Measurements from ENCODE around the gene CHRND.

Gene CHRND

DNA sequence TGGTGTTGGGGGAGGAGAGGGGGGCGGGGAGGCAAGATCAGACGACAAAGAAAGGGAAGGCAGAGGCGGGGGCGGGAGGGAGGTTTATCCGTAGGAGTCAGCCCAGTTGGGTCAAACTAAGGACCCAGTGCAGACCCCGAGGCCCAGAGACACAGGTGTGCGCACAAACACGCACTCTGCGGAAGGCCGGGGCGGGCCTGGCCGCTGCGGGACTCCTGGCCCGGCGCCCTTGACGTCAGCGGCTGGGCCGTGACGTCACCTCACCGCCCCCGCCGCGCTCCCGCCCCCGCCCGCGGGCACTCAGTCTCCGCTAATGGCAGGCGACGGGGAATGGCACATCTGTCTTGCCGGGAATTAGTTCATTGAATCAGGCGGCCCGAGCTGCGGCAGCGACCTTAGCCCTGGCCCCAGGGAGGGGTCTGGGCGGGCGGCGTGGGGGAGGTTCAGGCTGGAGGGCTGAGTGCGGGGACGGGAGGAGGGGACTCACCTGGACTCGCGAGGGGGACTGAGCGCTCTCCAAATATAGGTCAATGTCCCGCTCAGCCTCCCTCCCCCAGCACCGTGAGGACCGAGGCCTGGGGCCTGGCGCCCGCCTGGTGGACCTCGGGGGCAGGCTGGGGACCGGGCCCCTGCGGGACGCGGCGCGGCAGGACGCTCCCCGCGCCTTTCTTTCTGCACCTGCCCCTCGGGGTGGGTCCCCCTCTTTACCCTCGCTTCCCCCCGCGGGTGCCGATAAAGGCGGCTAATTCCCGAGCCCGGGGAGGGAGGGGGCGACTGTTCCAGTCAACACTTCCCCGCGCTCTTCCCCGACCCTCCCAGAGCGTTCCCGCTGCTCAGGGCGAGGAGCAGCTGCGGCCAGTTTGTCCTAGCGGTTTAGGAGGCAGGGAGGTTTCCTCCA lies 22.8 kb upstream of the CHRND start:
- DNase-seq (ENCODE audit: extremely low read depth, low read depth), result no peak
- no peak for TF ChIP-seq CTCF (IDR thresholded peaks at IDR 0.05; ENCODE audit: low read depth, low read length)

- DNase-seq (ENCODE audit: extremely low read depth, low read depth), result no peak
- TF ChIP-seq CTCF (IDR thresholded peaks at IDR 0.05; ENCODE audit: low read depth, low read length), result no peak
Observed at GRCh38 chr2:232503809-232504323, 22.1 kb upstream of the CHRND start.

GRCh38 chr2:232504438-232504837 lies 21.5 kb upstream of the CHRND start:
- no peak for TF ChIP-seq CTCF (IDR thresholded peaks at IDR 0.05; ENCODE audit: low read depth, low read length)
- no peak for DNase-seq (ENCODE audit: extremely low read depth, low read depth)

GRCh38 chr2:232505856-232506255 lies 20.1 kb upstream of the CHRND start:
- TF ChIP-seq CTCF (IDR thresholded peaks at IDR 0.05; ENCODE audit: low read depth, low read length), result no peak
- DNase-seq (ENCODE audit: extremely low read depth, low read depth), result no peak

DNA sequence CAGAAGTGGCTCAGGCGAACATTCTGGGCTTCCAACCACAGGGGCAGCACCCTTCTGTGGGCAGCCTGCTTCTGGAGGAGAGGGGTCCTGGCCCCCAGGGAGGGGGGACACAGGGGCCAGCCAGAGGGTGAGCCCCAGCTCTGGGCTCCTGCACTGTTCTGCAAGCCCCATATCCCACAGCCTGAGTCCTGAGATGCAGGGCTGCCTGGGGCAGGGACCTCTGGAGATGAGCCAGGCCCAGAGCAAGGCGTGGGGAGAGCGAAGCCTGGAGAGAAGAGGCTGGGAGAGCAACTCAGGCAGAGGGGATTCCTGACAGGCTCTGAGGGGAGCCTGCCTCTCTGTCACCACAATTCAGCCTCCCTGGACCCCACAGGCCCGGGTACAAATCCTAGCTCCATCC lies 19.3 kb upstream of the CHRND start:
- TF ChIP-seq CTCF (IDR thresholded peaks at IDR 0.05; ENCODE audit: low read depth, low read length), result no peak
- DNase-seq (ENCODE audit: extremely low read depth, low read depth), result no peak

DNA sequence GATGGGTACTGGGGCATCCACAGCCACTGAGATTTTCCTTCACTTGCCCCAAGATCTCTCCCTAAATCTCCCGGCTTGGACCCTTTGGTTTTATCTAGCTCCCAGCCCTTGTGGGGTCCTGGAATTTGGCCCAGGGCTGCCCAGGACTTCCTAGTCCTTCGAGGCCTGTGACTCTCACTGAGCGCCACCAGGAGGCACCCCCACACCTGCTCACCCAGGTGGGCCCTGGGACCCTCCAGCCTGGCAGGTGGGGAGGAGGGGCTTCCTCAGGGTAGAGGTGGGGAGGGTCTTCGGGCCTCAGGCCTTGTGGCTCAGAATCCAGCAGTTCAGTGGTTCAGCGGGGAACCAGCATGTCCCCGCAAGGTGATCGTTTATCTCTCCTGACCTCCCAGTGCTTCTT lies 17.7 kb upstream of the CHRND start:
- DNase-seq (ENCODE audit: extremely low read depth, low read depth), result no peak
- no peak for TF ChIP-seq CTCF (IDR thresholded peaks at IDR 0.05; ENCODE audit: low read depth, low read length)

DNA sequence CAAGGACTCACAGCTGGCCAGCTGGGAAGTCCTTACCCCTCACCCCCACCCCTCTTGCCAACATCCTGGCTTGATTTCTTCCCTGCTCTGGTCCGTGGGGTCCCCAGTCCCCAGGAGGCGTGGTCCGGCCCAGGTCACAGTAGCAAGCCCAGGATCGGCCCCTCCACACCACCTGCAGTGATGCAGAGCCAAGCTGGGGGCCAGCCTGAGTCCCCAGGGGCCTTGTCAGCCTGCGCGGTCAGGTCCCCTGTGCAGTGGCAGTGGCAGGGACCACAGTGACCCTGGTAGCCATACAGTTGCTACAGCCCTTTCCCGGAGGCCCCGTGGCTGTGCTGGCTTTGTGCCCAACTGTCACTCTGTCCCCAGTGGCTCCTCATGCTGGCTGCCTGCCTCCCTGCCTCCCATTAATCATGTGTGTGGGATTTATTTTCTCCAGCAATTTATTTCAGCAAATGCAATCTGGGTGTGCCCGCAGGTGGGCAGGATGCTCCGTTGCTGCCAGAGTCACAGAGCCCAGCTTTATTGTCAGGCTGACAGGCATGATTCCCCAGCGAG lies 14.5 kb upstream of the CHRND start:
- no peak for DNase-seq (ENCODE audit: extremely low read depth, low read depth)
- TF ChIP-seq CTCF (IDR thresholded peaks at IDR 0.05; ENCODE audit: low read depth, low read length), result no peak
